Epithelial cell of esophagus (primary cell): Measurements from ENCODE around the gene MIS18A.

Experiments used
- DNase-seq: peaks from one replicate; pipeline ENCODE4 v3.0.0; 2010; ENCODE audit warnings: low read depth
- H3K4me3 ChIP-seq: 2 replicates; pipeline ENCODE4 v1.5.1; 2011; ENCODE audit warnings: mild to moderate bottlenecking, low read length, control low read depth
- TF ChIP-seq, protein P1 (sequence below): IDR thresholded peaks from 2 replicates; pipeline ENCODE4 v1.5.1; 2011; ENCODE audit warnings: low read depth, mild to moderate bottlenecking, low read length, control low read depth, inconsistent platforms; ENCODE audit not compliant: insufficient read depth; ENCODE audit errors: missing control alignments

Gene MIS18A, protein sequence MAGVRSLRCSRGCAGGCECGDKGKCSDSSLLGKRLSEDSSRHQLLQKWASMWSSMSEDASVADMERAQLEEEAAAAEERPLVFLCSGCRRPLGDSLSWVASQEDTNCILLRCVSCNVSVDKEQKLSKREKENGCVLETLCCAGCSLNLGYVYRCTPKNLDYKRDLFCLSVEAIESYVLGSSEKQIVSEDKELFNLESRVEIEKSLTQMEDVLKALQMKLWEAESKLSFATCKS

DNA sequence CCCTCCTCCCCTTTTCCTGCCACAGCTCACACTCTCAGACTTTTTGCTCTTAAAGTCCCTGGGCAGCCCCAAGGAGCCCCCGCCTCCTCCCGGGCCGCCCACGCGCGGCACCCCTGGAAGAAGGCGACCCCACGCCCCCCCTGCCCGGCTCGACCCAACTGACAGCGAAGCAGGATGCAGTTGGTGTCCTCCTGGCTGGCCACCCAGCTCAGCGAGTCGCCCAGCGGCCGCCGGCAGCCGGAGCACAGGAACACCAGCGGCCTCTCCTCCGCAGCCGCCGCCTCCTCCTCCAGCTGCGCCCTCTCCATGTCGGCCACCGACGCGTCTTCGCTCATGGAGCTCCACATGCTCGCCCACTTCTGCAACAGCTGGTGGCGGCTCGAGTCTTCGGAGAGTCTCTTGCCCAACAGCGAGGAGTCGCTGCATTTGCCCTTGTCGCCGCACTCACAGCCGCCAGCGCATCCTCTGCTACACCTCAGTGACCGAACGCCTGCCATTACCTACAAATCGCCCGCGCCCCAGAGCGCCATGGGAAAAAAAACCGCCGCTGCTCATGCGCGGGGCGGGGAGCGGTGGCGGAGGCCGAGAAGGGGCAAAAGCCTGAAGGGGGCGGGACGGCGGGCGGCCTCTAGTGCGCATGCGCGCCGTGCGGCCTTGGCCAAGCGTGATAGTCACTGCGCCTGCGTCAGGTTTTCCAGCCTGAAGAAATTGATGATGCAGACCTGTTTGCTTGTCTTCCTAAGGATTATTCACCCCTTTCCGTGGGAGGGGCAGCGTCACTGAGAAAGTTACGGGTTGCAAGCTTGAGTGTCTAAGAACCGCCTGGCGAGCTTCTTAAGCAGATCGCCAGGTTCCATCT lies at the start of gene MIS18A:
Gene MIS18A (minus strand): TSS at position 532 of the 859 bp plus-strand sequence. CDS start 35 bp downstream, at position 497.
- TF ChIP-seq, protein P1, sequence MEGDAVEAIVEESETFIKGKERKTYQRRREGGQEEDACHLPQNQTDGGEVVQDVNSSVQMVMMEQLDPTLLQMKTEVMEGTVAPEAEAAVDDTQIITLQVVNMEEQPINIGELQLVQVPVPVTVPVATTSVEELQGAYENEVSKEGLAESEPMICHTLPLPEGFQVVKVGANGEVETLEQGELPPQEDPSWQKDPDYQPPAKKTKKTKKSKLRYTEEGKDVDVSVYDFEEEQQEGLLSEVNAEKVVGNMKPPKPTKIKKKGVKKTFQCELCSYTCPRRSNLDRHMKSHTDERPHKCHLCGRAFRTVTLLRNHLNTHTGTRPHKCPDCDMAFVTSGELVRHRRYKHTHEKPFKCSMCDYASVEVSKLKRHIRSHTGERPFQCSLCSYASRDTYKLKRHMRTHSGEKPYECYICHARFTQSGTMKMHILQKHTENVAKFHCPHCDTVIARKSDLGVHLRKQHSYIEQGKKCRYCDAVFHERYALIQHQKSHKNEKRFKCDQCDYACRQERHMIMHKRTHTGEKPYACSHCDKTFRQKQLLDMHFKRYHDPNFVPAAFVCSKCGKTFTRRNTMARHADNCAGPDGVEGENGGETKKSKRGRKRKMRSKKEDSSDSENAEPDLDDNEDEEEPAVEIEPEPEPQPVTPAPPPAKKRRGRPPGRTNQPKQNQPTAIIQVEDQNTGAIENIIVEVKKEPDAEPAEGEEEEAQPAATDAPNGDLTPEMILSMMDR, result peak; percentile 1
- DNase-seq, result peak; percentile 99
- H3K4me3 ChIP-seq, result peak within 1 kb of the TSS; percentile 87

DNA sequence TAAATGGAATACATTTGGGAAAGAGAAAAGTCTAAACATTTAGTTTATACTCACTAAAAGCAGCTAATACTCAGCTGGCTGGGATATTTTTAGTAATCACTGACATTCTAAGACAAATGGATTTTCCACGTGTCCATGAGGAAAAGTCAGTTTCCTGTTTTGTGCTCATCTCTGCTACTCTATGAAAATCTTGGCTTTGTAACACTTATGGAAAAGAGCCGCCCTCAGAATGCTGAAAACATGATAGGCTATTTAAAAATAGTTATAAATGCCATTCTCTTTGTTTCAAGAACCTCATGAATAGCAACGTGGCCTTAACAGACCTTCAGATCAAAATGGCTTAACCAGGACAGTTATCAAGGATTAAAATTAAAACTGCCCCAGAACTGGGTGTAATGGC lies 49.7 kb upstream of the MIS18A start:
- DNase-seq, result no peak

DNA sequence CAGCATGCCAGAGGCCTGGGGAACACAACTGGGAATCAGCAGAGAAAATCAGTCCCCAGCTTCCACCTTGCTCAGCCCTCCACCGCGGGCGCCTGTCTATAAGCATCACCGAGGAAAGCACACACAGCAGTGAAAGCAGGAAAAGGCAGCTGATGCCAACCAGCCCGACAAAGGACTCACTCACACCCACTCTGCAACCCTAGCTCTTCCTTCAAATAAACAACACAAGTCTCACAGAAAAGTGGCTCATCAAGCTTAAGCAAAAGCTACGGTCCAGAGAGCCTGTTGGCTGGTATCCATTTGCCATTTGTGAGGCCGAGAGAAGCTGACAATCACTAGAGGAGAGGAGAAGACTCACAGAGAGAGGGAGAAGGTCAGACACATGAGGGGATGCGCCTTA lies 46.9 kb upstream of the MIS18A start:
- TF ChIP-seq, protein P1, result no peak
- DNase-seq, result no peak
- H3K4me3 ChIP-seq, result no peak overlapping the region

More for the DNA sequence above, 49.7 kb upstream of the MIS18A start:
- TF ChIP-seq, protein P1, result no peak
- H3K4me3 ChIP-seq, result no peak overlapping the region

DNA sequence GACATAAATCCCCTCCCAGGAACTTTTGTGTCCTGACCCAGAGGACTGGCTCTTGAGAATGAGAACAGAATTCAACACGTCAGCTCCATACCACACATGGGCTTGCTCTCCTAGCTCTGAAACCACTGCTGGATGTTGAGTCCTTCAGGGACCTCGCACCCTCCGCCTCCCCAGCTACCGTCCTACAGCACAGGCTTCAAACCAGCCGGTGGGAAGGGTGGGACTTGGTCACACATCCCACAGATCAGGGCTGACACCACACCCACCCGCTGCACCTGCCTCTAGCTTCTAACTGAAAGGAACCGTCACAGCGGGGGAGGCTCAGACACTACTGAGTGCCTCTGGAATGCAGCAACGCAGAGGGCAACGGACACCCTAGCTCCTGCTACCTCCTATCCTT lies 43.8 kb upstream of the MIS18A start:
- no peak for DNase-seq
- H3K4me3 ChIP-seq, result no peak overlapping the region
- TF ChIP-seq, protein P1, result no peak

DNA sequence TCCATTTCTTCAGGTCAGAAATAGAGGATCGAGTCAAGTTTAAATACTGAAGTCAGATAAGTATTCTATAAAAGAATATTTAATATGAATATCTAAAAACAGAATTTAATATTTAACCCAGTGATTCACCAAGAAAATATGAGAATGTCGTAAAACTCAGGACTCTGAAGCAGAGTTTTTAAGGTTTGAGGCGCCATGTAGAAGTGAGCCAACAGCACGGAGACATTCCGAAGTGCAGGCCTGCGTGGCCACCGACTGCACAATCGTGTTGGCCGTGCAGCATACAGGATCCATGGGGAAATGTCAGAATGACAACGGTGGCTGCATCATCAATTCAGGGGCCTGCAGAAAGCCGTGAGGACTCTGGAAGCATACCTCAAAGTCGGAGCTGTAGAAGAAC lies 43.3 kb upstream of the MIS18A start:
- no peak overlapping the region for H3K4me3 ChIP-seq
- no peak for DNase-seq
- TF ChIP-seq, protein P1, result no peak

DNA sequence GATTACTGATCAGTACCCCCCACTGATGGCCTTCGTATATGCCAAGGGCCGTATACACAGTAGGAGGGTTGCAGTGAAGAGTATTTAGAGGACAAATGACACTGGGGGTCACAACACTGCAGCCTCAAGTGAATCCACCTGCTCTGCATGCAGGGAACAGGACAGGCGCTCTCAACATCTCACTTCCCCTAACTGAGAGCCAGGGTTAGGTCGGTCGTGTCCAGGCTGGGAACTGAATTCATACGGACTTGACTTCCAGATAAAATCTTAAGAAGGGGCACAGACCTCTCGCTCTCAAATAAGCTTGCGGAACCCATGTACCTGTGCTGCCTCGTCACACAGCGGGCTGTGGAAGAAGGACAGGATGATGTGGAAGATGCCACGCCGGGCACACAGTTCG lies 42.6 kb upstream of the MIS18A start:
- H3K4me3 ChIP-seq, result no peak overlapping the region
- DNase-seq, result no peak
- TF ChIP-seq, protein P1, result no peak
